ENCODE data around the gene ZBTB17.

Gene ZBTB17

DNA sequence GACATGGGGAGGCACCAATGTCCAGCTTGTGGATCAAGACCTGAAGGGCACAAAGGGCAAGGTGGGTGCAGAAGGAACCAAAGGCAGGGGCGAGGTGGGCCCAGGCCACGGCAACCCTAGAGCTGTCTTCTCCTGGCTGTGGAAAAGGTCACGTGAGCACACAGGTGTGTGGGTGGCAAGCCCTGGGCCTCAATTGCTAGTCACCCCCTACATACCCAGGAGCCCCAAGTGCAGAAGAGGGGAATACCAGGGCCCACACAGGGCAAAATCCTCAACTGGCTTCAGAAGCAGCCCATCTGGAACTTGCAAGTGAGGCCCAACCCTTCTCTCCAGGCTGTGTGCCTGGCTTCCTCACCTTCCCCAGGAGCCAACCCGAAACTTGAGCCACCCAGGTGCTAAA lies 25.6 kb downstream of the ZBTB17 start:
- DNase-seq: no peak
- TF ChIP-seq, protein P1, sequence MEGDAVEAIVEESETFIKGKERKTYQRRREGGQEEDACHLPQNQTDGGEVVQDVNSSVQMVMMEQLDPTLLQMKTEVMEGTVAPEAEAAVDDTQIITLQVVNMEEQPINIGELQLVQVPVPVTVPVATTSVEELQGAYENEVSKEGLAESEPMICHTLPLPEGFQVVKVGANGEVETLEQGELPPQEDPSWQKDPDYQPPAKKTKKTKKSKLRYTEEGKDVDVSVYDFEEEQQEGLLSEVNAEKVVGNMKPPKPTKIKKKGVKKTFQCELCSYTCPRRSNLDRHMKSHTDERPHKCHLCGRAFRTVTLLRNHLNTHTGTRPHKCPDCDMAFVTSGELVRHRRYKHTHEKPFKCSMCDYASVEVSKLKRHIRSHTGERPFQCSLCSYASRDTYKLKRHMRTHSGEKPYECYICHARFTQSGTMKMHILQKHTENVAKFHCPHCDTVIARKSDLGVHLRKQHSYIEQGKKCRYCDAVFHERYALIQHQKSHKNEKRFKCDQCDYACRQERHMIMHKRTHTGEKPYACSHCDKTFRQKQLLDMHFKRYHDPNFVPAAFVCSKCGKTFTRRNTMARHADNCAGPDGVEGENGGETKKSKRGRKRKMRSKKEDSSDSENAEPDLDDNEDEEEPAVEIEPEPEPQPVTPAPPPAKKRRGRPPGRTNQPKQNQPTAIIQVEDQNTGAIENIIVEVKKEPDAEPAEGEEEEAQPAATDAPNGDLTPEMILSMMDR (IDR thresholded peaks at IDR 0.05; ENCODE audit: low read depth, low read length): no peak
- Histone ChIP-seq H3K27ac (no peak overlapping the region), H3K9me3 (ENCODE audit: severe bottlenecking) (no peaks in the 10 kb centered on the region), H3K4me3 (ENCODE audit: low read depth, low read length) (no peak overlapping the region), H3K36me3 (peaks cover 28% of the 10 kb centered on the region), H3K27me3 (ENCODE audit: insufficient read depth, low read depth, severe bottlenecking) (no peaks in the 10 kb centered on the region)

- Histone ChIP-seq H3K9me3 (ENCODE audit: severe bottlenecking) (no peaks in the 10 kb centered on the region), H3K36me3 (peaks cover 31% of the 10 kb centered on the region), H3K4me3 (ENCODE audit: low read depth, low read length) (no peak overlapping the region), H3K27ac (no peak overlapping the region), H3K27me3 (ENCODE audit: insufficient read depth, low read depth, severe bottlenecking) (no peaks in the 10 kb centered on the region)
- DNase-seq: no peak
- TF ChIP-seq, protein P1 (IDR thresholded peaks at IDR 0.05; ENCODE audit: low read depth, low read length): no peak
Measured at GRCh38 chr1:15949453-15950245, 26.3 kb downstream of the ZBTB17 start.

GRCh38 chr1:15948595-15949452 lies 27.1 kb downstream of the ZBTB17 start:
- Histone ChIP-seq H3K9me3 (ENCODE audit: severe bottlenecking) (no peaks in the 10 kb centered on the region), H3K27ac (no peak overlapping the region), H3K27me3 (ENCODE audit: insufficient read depth, low read depth, severe bottlenecking) (no peaks in the 10 kb centered on the region), H3K4me3 (ENCODE audit: low read depth, low read length) (no peak overlapping the region), H3K36me3 (peaks cover 39% of the 10 kb centered on the region)
- DNase-seq: no peak
- TF ChIP-seq, protein P1 (IDR thresholded peaks at IDR 0.05; ENCODE audit: low read depth, low read length): no peak

GRCh38 chr1:15948091-15948591 lies 27.8 kb downstream of the ZBTB17 start:
- TF ChIP-seq, protein P1 (IDR thresholded peaks at IDR 0.05; ENCODE audit: low read depth, low read length): no peak
- Histone ChIP-seq H3K36me3 (peaks cover 46% of the 10 kb centered on the region), H3K27ac (no peak overlapping the region), H3K9me3 (ENCODE audit: severe bottlenecking) (no peaks in the 10 kb centered on the region), H3K4me3 (ENCODE audit: low read depth, low read length) (no peak overlapping the region), H3K27me3 (ENCODE audit: insufficient read depth, low read depth, severe bottlenecking) (no peaks in the 10 kb centered on the region)
- DNase-seq: no peak

- TF ChIP-seq, protein P1 (IDR thresholded peaks at IDR 0.05; ENCODE audit: low read depth, low read length): no peak
- no peak overlapping the region for H3K27ac ChIP-seq
- H3K36me3 ChIP-seq: peaks cover 52% of the 10 kb centered on the region
Measured at GRCh38 chr1:15947382-15948090, 28.4 kb downstream of the ZBTB17 start.

More at GRCh38 chr1:15947382-15948090, 28.4 kb downstream of the ZBTB17 start:
- no peaks in the 10 kb centered on the region for H3K9me3 ChIP-seq (ENCODE audit: severe bottlenecking)
- DNase-seq: no peak
- H3K4me3 ChIP-seq (ENCODE audit: low read depth, low read length): no peak overlapping the region
- H3K27me3 ChIP-seq (ENCODE audit: insufficient read depth, low read depth, severe bottlenecking): no peaks in the 10 kb centered on the region

All from WERI-Rb-1 (cell line).